LNCaP clone FGC (cell line): ENCODE results near the gene CACHD1.

Experiments
- DNase-seq: peaks from one replicate; pipeline ENCODE4 v3.0.0-alpha.2; 2011; ENCODE audit warnings: low read depth
- H3K4me3 ChIP-seq: 2 replicates; pipeline ENCODE4 v1.5.1; 2011; ENCODE audit warnings: mild to moderate bottlenecking, low read depth, low read length, control low read depth
- CTCF ChIP-seq: IDR thresholded peaks from 2 replicates; pipeline ENCODE4 v1.5.1; 2012; ENCODE audit warnings: mild to moderate bottlenecking; ENCODE audit not compliant: control insufficient read depth, insufficient read depth; ENCODE audit errors: extremely low read depth

Gene CACHD1

GRCh38 chr1:64458915-64459314 lies 11.0 kb upstream of the CACHD1 start:
- TF ChIP-seq CTCF, result no peak
- no peak overlapping the region for H3K4me3 ChIP-seq
- DNase-seq, result no peak

GRCh38 chr1:64459743-64460142 lies 10.2 kb upstream of the CACHD1 start:
- no peak overlapping the region for H3K4me3 ChIP-seq
- no peak for TF ChIP-seq CTCF
- no peak for DNase-seq

- TF ChIP-seq CTCF, result no peak
- no peak overlapping the region for H3K4me3 ChIP-seq
- DNase-seq, result no peak
Observed at GRCh38 chr1:64466033-64466432, 3.9 kb upstream of the CACHD1 start.

GRCh38 chr1:64469116-64469976 lies 583 bp upstream of the CACHD1 start:
- TF ChIP-seq CTCF, result no peak
- peak overlapping the region; percentile 51 for H3K4me3 ChIP-seq
- no peak for DNase-seq

- TF ChIP-seq CTCF, result no peak
- H3K4me3 ChIP-seq, result peak overlapping the region; percentile 51
- DNase-seq, result no peak
Observed at GRCh38 chr1:64470665-64471217, 812 bp downstream of the CACHD1 start.

- H3K4me3 ChIP-seq, result no peak overlapping the region
- no peak for TF ChIP-seq CTCF
- no peak for DNase-seq
Observed at GRCh38 chr1:64471218-64472039, 1.5 kb downstream of the CACHD1 start.
